GM12872 (cell line): ENCODE data around the gene GAS2L1.

Source experiments
- CTCF ChIP-seq: IDR thresholded peaks from 3 replicates; pipeline ENCODE4 v1.5.1; 2011; ENCODE audit warnings: low read depth, mild to moderate bottlenecking, low read length, moderate library complexity; ENCODE audit not compliant: insufficient read depth

GAS2L1 gene

GRCh38 chr22:29342577-29343312 lies 36.3 kb downstream of the GAS2L1 start:
- no peak for TF ChIP-seq CTCF

- TF ChIP-seq CTCF: no peak
These were observed 36.9 kb downstream of the GAS2L1 start for GRCh38 chr22:29343313-29343805.

GRCh38 chr22:29344137-29344536 lies 37.7 kb downstream of the GAS2L1 start:
- no peak for TF ChIP-seq CTCF

- no peak for TF ChIP-seq CTCF
These were observed 39.5 kb downstream of the GAS2L1 start for GRCh38 chr22:29345932-29346331.

- TF ChIP-seq CTCF: no peak
These were observed 40.2 kb downstream of the GAS2L1 start for GRCh38 chr22:29346659-29347058.

- no peak for TF ChIP-seq CTCF
These were observed 41.6 kb downstream of the GAS2L1 start for GRCh38 chr22:29348041-29348440.

GRCh38 chr22:29348956-29349355 lies 42.5 kb downstream of the GAS2L1 start:
- no peak for TF ChIP-seq CTCF

GRCh38 chr22:29351042-29351441 lies 44.6 kb downstream of the GAS2L1 start:
- TF ChIP-seq CTCF: no peak
